H1 (cell line): ENCODE data around the gene SRSF12. TPM values are rescaled to one million over a fixed set of nuclear protein-coding genes. Genes with fewer than 3 reads are reported as not detected.

Experiments
- ASH2L ChIP-seq: fragments of 200-600, 300-600 bp; sonication (generic); IDR thresholded peaks from one replicate; pipeline ENCODE4 v1.7.1; 2017; ENCODE audit warnings: low read length
- BCL11A ChIP-seq, 2 experiments: IDR thresholded peaks; one replicate each; pipeline ENCODE4 v1.6.1; 2011; ENCODE audit warnings: low read depth in 2 of 2, low read length in 2 of 2, mild to moderate bottlenecking in 2 of 2
- POLR2A ChIP-seq, 2 experiments: IDR thresholded peaks; 1 replicate in 1 of 2; 2 replicates in 1 of 2; pipeline ENCODE4 v1.6.1; 2011; ENCODE audit warnings: low read depth in 2 of 2, low read length in 2 of 2, mild to moderate bottlenecking in 2 of 2; ENCODE audit errors: control extremely low read depth in 1 of 2
- RXRA ChIP-seq: IDR thresholded peaks from 2 replicates; pipeline ENCODE4 v1.6.1; 2011; ENCODE audit warnings: low read depth, mild to moderate bottlenecking, low read length, moderate library complexity; ENCODE audit not compliant: insufficient read depth
- SP1 ChIP-seq: IDR thresholded peaks from 2 replicates; pipeline ENCODE4 v1.6.1; 2011; ENCODE audit warnings: low read depth, low read length
- SP4 ChIP-seq: IDR thresholded peaks from 2 replicates; pipeline ENCODE4 v1.6.1; 2012; ENCODE audit warnings: low read length, inconsistent platforms
- TAF1 ChIP-seq: IDR thresholded peaks from 2 replicates; pipeline ENCODE4 v1.6.1; 2011; ENCODE audit warnings: mild to moderate bottlenecking, low read depth, low read length
- TBP ChIP-seq: IDR thresholded peaks from 2 replicates; pipeline ENCODE4 v1.6.1; 2011; ENCODE audit warnings: low read depth, low read length, improper control_type of control experiment
- YY1 ChIP-seq: IDR thresholded peaks from 2 replicates; pipeline ENCODE4 v1.6.1; 2011; ENCODE audit warnings: low read depth, mild to moderate bottlenecking, low read length
- polyA plus RNA-seq, 7 experiments: library from polyadenylated mRNA; depleted of rRNA in 3 of 7; stranded (reverse) in 5 of 7; unstranded in 2 of 7; fragments of >200 nt in 5 of 7; fragments of 200-250 nt in 2 of 7; gene quantifications; 1 replicate in 5 of 7; 2 replicates in 1 of 7; 4 replicates in 1 of 7; pipeline versions ENCODE4 v1.2.1 to v1.2.3, GENCODE V29; 2011 to 2013; ENCODE audit warnings: missing spikeins in 2 of 7, mixed read lengths in 2 of 7
- total RNA-seq: library from RNA; stranded (reverse); fragmentation: NEBNext Ultra II Directional; extraction: Animal tissue kit (Norgen Biotek cat#: 25700); gene quantifications from 2 replicates; pipeline ENCODE4 v1.2.1, GENCODE V29; 2021
- TF ChIP-seq, protein P1 (sequence below): fragments of 300-600 bp; sonication (generic); IDR thresholded peaks from 2 replicates; pipeline ENCODE4 v1.7.1; 2012; ENCODE audit warnings: low read length, moderate library complexity, mild to moderate bottlenecking, inconsistent platforms; ENCODE audit not compliant: insufficient replicate concordance
- TF ChIP-seq, protein P2 (sequence below): IDR thresholded peaks from 2 replicates; pipeline ENCODE4 v1.6.1; 2012; ENCODE audit warnings: inconsistent platforms

The SRSF12 gene
- total and polyA plus RNA-seq, 2 of the 8 experiments (the other 6 are each of a cell fraction or from before 2014, with no cell fraction given): 2.6 to 4.2 TPM

DNA sequence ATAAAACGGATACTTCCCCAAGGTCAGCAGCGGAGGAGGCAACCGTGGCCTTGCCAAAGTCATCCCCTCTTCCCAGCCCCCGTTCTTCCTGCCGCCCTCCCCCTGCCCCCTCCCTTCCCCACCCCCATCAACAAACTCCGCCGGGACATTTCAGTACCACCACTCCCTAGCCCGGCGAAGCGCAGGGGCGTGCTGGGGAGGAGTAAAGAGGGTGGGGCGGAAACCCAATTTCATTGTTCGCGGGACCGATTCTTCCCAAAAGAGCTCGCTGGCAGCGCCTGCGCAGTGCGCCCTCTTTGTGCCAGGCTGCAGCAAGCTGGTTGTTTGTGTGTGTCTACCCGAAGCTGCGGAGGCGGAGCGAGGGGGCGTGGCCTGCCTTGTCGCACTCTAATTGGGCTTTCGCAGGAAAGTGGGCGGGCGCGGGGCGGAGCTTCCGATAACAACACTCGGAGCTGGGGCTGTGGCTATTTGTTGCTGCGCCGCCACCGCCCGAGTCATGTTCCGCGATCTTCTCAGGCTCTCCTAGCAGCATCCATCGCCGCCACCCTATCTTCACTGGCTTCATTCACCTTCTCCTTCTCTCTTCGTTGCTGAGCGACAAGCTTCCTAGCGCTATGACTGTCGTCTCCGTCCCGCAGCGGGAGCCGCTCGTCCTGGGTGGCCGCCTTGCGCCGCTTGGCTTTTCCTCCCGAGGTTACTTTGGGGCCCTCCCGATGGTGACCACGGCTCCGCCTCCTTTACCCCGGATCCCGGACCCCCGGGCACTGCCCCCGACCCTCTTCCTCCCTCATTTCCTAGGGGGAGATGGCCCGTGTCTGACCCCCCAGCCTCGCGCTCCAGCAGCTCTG lies 37.4 kb downstream of the SRSF12 start, which contains the start of gene PNRC1 (continued):
- TF ChIP-seq, protein P1, sequence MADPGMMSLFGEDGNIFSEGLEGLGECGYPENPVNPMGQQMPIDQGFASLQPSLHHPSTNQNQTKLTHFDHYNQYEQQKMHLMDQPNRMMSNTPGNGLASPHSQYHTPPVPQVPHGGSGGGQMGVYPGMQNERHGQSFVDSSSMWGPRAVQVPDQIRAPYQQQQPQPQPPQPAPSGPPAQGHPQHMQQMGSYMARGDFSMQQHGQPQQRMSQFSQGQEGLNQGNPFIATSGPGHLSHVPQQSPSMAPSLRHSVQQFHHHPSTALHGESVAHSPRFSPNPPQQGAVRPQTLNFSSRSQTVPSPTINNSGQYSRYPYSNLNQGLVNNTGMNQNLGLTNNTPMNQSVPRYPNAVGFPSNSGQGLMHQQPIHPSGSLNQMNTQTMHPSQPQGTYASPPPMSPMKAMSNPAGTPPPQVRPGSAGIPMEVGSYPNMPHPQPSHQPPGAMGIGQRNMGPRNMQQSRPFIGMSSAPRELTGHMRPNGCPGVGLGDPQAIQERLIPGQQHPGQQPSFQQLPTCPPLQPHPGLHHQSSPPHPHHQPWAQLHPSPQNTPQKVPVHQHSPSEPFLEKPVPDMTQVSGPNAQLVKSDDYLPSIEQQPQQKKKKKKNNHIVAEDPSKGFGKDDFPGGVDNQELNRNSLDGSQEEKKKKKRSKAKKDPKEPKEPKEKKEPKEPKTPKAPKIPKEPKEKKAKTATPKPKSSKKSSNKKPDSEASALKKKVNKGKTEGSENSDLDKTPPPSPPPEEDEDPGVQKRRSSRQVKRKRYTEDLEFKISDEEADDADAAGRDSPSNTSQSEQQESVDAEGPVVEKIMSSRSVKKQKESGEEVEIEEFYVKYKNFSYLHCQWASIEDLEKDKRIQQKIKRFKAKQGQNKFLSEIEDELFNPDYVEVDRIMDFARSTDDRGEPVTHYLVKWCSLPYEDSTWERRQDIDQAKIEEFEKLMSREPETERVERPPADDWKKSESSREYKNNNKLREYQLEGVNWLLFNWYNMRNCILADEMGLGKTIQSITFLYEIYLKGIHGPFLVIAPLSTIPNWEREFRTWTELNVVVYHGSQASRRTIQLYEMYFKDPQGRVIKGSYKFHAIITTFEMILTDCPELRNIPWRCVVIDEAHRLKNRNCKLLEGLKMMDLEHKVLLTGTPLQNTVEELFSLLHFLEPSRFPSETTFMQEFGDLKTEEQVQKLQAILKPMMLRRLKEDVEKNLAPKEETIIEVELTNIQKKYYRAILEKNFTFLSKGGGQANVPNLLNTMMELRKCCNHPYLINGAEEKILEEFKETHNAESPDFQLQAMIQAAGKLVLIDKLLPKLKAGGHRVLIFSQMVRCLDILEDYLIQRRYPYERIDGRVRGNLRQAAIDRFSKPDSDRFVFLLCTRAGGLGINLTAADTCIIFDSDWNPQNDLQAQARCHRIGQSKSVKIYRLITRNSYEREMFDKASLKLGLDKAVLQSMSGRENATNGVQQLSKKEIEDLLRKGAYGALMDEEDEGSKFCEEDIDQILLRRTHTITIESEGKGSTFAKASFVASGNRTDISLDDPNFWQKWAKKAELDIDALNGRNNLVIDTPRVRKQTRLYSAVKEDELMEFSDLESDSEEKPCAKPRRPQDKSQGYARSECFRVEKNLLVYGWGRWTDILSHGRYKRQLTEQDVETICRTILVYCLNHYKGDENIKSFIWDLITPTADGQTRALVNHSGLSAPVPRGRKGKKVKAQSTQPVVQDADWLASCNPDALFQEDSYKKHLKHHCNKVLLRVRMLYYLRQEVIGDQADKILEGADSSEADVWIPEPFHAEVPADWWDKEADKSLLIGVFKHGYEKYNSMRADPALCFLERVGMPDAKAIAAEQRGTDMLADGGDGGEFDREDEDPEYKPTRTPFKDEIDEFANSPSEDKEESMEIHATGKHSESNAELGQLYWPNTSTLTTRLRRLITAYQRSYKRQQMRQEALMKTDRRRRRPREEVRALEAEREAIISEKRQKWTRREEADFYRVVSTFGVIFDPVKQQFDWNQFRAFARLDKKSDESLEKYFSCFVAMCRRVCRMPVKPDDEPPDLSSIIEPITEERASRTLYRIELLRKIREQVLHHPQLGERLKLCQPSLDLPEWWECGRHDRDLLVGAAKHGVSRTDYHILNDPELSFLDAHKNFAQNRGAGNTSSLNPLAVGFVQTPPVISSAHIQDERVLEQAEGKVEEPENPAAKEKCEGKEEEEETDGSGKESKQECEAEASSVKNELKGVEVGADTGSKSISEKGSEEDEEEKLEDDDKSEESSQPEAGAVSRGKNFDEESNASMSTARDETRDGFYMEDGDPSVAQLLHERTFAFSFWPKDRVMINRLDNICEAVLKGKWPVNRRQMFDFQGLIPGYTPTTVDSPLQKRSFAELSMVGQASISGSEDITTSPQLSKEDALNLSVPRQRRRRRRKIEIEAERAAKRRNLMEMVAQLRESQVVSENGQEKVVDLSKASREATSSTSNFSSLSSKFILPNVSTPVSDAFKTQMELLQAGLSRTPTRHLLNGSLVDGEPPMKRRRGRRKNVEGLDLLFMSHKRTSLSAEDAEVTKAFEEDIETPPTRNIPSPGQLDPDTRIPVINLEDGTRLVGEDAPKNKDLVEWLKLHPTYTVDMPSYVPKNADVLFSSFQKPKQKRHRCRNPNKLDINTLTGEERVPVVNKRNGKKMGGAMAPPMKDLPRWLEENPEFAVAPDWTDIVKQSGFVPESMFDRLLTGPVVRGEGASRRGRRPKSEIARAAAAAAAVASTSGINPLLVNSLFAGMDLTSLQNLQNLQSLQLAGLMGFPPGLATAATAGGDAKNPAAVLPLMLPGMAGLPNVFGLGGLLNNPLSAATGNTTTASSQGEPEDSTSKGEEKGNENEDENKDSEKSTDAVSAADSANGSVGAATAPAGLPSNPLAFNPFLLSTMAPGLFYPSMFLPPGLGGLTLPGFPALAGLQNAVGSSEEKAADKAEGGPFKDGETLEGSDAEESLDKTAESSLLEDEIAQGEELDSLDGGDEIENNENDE: no peak
- TF ChIP-seq TAF1: peak; percentile 99
- no peak for TF ChIP-seq YY1
- peak; percentile 83; the same call in 1 of the 2 replicates for TF ChIP-seq SP1
- TF ChIP-seq RXRA: no peak
- TF ChIP-seq SP4: no peak
- no peak for TF ChIP-seq BCL11A (IDR thresholded peaks at IDR 0.05; ENCODE audit: low read depth in 2 of 2, low read length in 2 of 2)
- peak; percentile 96 for TF ChIP-seq TBP
- TF ChIP-seq, protein P2, sequence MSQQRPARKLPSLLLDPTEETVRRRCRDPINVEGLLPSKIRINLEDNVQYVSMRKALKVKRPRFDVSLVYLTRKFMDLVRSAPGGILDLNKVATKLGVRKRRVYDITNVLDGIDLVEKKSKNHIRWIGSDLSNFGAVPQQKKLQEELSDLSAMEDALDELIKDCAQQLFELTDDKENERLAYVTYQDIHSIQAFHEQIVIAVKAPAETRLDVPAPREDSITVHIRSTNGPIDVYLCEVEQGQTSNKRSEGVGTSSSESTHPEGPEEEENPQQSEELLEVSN: no peak
- peak; percentile 95 to 100 for TF ChIP-seq POLR2A (IDR thresholded peaks at IDR 0.05; ENCODE audit: control extremely low read depth in 1 of 2, low read depth in 2 of 2, low read length in 2 of 2)
- TF ChIP-seq ASH2L: no peak
